ENCODE results near the gene COL16A1. TPM values are rescaled to one million over a fixed set of nuclear protein-coding genes. Genes with fewer than 3 reads are reported as not detected.

Gene COL16A1
- polyA plus RNA-seq, 1 experiment: 35.4 TPM

DNA sequence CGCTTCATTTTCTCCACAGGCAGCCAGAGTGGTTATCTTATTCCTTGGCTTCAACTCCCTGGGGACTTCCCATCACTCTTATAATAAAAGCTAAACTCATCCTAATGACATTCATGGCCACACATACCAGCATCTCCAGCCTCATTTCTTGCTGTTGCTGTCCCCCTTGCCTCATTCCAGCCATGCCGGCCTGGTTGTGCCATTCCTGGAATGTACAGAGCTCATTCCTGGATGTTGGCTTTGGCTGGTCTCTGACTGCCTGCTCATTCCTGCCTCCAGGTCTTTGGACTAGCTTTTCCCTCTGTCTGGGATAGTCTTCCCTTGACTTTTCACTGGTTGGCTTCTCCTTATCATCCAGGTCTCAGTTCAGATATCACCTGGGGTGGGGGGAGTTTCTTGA lies 56.7 kb downstream of the COL16A1 start:
- Histone ChIP-seq H3K27ac (ENCODE audit: low read depth, low read length) (no peak overlapping the region), H3K9me3 (ENCODE audit: control insufficient read depth, insufficient read depth, low read length) (no peaks in the 10 kb centered on the region), H3K4me3 (ENCODE audit: low read depth, low read length) (no peak overlapping the region), H3K27me3 (ENCODE audit: control insufficient read depth, insufficient read depth, low read length) (no peaks in the 10 kb centered on the region)
- CTCF ChIA-PET: no interaction called here
- DNase-seq (ENCODE audit: low read depth, low spot score): no peak
- TF ChIP-seq, protein P1, sequence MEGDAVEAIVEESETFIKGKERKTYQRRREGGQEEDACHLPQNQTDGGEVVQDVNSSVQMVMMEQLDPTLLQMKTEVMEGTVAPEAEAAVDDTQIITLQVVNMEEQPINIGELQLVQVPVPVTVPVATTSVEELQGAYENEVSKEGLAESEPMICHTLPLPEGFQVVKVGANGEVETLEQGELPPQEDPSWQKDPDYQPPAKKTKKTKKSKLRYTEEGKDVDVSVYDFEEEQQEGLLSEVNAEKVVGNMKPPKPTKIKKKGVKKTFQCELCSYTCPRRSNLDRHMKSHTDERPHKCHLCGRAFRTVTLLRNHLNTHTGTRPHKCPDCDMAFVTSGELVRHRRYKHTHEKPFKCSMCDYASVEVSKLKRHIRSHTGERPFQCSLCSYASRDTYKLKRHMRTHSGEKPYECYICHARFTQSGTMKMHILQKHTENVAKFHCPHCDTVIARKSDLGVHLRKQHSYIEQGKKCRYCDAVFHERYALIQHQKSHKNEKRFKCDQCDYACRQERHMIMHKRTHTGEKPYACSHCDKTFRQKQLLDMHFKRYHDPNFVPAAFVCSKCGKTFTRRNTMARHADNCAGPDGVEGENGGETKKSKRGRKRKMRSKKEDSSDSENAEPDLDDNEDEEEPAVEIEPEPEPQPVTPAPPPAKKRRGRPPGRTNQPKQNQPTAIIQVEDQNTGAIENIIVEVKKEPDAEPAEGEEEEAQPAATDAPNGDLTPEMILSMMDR (IDR thresholded peaks at IDR 0.05; ENCODE audit: low read depth, low read length): no peak
- POLR2A ChIA-PET: no interaction called here

DNA sequence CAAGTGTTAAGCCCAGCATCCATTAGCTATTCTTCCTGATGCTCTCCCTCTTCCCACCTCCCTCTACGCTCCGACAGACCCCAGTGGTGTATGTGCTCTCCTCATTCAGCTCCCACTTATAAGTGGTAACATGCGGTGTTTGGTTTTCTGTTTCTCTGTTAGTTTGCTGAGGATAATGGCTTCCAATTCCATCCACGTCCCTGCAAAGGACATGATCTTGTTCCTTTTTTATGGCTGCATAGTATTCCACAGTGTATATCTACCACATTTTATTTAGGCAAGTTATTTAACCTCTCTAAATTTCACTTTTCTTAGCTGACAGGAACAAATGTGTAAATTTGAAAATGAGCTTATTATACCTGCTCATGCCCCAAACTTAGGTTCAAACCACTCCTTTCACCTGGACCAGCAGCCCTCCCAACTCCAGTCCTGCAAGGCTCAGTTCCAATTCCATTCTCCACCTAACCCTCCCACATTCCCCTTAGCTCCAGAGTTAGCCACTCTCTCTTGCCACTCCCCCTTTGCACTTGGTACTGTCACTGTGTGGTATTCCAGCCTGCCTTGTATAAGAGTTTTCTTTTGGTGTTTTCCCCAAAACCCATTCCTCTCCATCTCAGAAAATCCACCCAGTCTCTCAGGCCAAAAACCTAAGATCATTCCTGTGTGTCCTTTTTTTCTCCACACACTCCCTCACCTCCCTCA lies 57.4 kb downstream of the COL16A1 start:
- DNase-seq (ENCODE audit: low read depth, low spot score): no peak
- H3K27me3 ChIP-seq (ENCODE audit: control insufficient read depth, insufficient read depth, low read length): no peaks in the 10 kb centered on the region
- CTCF ChIA-PET: no interaction called here
- no peaks in the 10 kb centered on the region for H3K9me3 ChIP-seq (ENCODE audit: control insufficient read depth, insufficient read depth, low read length)
- no peak overlapping the region for H3K27ac ChIP-seq (ENCODE audit: low read depth, low read length)
- POLR2A ChIA-PET: no interaction called here
- no peak overlapping the region for H3K4me3 ChIP-seq (ENCODE audit: low read depth, low read length)
- TF ChIP-seq, protein P1 (IDR thresholded peaks at IDR 0.05; ENCODE audit: low read depth, low read length): no peak

DNA sequence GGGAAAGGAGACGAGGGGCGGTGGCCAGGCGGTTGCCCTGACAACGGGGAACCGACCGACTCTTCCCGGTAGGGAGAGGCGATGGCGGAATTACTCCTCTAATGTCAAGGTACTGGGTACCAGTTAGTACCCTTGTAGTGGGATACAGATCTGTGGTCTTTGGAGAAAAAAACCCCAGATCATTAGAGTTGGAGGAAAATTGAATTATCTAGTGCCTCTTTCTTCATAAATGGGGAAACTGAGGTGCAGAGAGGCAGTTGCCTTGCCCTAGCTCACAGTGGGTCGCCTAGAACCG lies 58.6 kb downstream of the COL16A1 start:
- ChIA-PET POLR2A (interaction anchor here (0.6 to 1.9 kb wide), 7 partner anchors 25 to 749 kb away, joined by 3 to 9 read pairs (median 3); partner anchors contain the start of genes BSDC1 and HCRTR1), CTCF (interaction anchor here (0.7 to 1.0 kb wide), 4 partner anchors 13 to 463 kb away, joined by 3 to 5 read pairs (median 4); no protein-coding TSS in a partner anchor)
- Histone ChIP-seq H3K9me3 (ENCODE audit: control insufficient read depth, insufficient read depth, low read length) (no peaks in the 10 kb centered on the region), H3K27me3 (ENCODE audit: control insufficient read depth, insufficient read depth, low read length) (no peaks in the 10 kb centered on the region), H3K4me3 (ENCODE audit: low read depth, low read length) (peak overlapping the region; percentile 95), H3K27ac (ENCODE audit: low read depth, low read length) (peak overlapping the region; percentile 99)
- TF ChIP-seq, protein P1 (IDR thresholded peaks at IDR 0.05; ENCODE audit: low read depth, low read length): no peak
- DNase-seq (ENCODE audit: low read depth, low spot score): no peak

DNA sequence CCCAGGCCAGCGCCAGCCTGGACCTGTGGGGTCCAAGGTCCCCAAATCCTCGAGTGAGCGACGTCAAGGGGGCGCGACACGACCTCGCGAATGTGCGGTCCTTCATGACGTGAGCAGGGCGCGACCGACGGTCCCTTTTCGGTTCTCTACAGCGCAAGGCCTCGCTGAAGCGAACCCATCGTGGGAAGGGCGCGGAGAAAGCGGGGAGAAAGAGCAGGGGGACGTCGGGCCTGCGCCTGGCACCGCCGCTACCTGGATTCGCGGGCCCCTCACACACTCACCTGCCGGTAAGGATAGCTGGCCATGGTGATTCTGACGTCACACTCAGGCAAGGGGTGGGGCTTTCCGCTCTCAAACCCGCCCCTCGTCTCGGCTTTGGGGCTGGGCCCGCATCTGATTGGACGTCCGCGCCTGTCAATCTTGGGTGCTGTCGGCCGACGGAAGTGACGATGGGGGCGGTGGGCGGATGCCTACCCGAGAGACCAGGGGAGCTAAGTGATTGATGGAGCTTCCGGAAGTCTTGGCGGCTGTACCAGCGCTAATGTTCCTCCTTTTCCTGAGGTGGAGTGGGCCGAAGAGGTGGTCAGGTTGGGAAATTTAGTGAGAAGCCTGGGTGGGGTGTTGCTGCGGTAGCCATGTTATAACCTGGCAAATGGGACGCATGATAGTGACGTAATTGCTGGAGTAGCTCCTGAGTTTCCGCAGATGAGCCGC lies 59.1 kb downstream of the COL16A1 start, which contains the start of gene PEF1:
Gene PEF1 (minus strand): TSS at position 317 of the 714 bp plus-strand sequence. CDS start 12 bp downstream, at position 305.
- no peaks in the 10 kb centered on the region for H3K9me3 ChIP-seq (ENCODE audit: control insufficient read depth, insufficient read depth, low read length)
- TF ChIP-seq, protein P1 (IDR thresholded peaks at IDR 0.05; ENCODE audit: low read depth, low read length): no peak
- ChIA-PET POLR2A (interaction anchor here (0.6 to 1.9 kb wide), 9 partner anchors 26 to 749 kb away, joined by 3 to 9 read pairs (median 3); partner anchors contain the start of genes BSDC1 and HCRTR1), CTCF (interaction anchor here (0.7 to 1.0 kb wide), 5 partner anchors 13 to 462 kb away, joined by 3 to 5 read pairs (median 3); no protein-coding TSS in a partner anchor)
- H3K27ac ChIP-seq (ENCODE audit: low read depth, low read length): peak within 1 kb of the TSS; percentile 99
- peak within 1 kb of the TSS; percentile 95 for H3K4me3 ChIP-seq (ENCODE audit: low read depth, low read length)
- no peaks in the 10 kb centered on the region for H3K27me3 ChIP-seq (ENCODE audit: control insufficient read depth, insufficient read depth, low read length)
- DNase-seq (ENCODE audit: low read depth, low spot score): peak; percentile 94
